GM19240 (cell line): ENCODE measurements around the gene PPM1L.

ENCODE experiments used
- DNase-seq: peaks from one replicate; pipeline ENCODE4 v3.0.0; 2011; ENCODE audit warnings: low spot score; ENCODE audit not compliant: insufficient read length

PPM1L gene

GRCh38 chr3:160928183-160928726, 172.2 kb downstream of the PPM1L start:
- DNase-seq: no peak

- DNase-seq: no peak
Measured at GRCh38 chr3:160929595-160929994, 173.6 kb downstream of the PPM1L start.

- no peak for DNase-seq
Measured at GRCh38 chr3:160931474-160931873, 175.4 kb downstream of the PPM1L start.

GRCh38 chr3:160935413-160936095, 179.5 kb downstream of the PPM1L start:
- DNase-seq: no peak

- no peak for DNase-seq
Measured at GRCh38 chr3:160941885-160942494, 186.0 kb downstream of the PPM1L start.

- DNase-seq: no peak
Measured at GRCh38 chr3:160943996-160944395, 188.0 kb downstream of the PPM1L start.

GRCh38 chr3:160945336-160945735, 189.3 kb downstream of the PPM1L start:
- no peak for DNase-seq

GRCh38 chr3:160948273-160948672, 192.2 kb downstream of the PPM1L start:
- DNase-seq: no peak

- no peak for DNase-seq
Measured at GRCh38 chr3:160949460-160949859, 193.4 kb downstream of the PPM1L start.

- no peak for DNase-seq
Measured at GRCh38 chr3:160950542-160950941, 194.5 kb downstream of the PPM1L start.

- no peak for DNase-seq
Measured at GRCh38 chr3:160950954-160951353, 194.9 kb downstream of the PPM1L start.

- DNase-seq: no peak
Measured at GRCh38 chr3:160951642-160952487, 195.8 kb downstream of the PPM1L start.

- DNase-seq: no peak
Measured at GRCh38 chr3:160953686-160954085, 197.7 kb downstream of the PPM1L start.

- no peak for DNase-seq
Measured at GRCh38 chr3:160956785-160957184, 200.8 kb downstream of the PPM1L start.

GRCh38 chr3:160960568-160960967, 204.5 kb downstream of the PPM1L start:
- DNase-seq: no peak

- no peak for DNase-seq
Measured at GRCh38 chr3:160963949-160964348, 207.9 kb downstream of the PPM1L start.

GRCh38 chr3:160968761-160969160, 212.7 kb downstream of the PPM1L start:
- DNase-seq: no peak

GRCh38 chr3:160973067-160973809, 217.2 kb downstream of the PPM1L start:
- DNase-seq: no peak

- DNase-seq: no peak
Measured at GRCh38 chr3:160977773-160978172, 221.7 kb downstream of the PPM1L start.

- DNase-seq: no peak
Measured at GRCh38 chr3:160980740-160981139, 224.7 kb downstream of the PPM1L start.

GRCh38 chr3:160981217-160981938, 225.3 kb downstream of the PPM1L start:
- no peak for DNase-seq
